ENCODE results near the gene MACROD1.

The MACROD1 gene

DNA sequence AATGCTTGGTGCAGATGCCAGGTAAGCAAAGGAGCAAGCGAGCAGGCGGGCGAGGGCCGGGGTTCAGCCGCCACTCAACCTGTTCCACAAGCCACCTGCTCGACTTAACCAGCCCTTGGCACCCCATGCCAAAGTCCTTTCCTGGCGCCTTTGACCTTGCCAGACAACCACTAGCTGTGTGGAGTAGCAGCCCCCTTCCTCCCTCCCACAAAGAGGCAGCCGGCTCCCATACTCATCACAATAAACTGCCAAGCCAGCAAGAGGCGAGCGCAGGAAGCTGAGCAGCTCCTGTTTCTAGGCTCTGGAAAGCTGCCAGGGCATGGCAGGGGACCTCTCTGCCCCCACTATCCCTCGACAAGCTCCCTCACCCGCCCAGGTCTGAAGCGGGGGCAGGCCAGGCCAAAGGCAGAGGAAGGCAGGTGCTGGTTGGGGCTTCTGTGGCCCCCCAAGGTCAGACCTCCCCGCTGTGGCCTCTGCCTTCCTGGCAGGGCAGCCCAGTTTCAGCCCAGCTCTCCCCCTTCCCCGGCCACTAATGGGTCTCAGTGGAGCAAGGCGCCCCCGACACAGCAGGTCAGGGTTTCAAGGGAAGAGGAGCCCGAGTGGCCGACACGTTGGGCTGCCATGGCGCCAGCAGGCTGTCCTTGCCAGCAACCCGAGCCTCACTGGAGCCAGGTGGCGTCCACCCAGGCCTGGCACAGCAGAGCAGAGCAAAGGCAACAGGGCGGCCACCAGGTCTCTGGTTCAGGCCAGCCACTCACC, 15.3 kb downstream of the MACROD1 start:
- DNase-seq = no peak

DNA sequence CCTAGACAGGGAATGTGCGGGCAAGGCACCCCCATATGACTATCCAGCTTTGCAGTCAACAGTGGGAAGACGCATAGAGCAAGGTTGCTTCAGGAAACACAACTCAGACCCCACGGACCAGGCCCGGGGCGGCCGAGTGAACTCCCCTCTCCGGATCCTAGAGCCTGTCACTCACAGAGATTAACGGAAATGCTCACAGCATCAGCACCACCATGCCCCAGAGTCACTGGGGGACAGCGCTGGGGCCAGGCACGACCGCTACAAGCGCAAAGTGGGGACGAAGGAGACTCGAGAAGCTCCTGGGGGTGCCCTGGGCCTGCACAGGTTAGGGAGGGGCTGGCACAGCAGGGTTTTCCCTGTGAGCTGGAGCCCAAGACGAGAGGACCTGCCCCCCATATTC, 15.9 kb downstream of the MACROD1 start:
- DNase-seq = no peak

DNA sequence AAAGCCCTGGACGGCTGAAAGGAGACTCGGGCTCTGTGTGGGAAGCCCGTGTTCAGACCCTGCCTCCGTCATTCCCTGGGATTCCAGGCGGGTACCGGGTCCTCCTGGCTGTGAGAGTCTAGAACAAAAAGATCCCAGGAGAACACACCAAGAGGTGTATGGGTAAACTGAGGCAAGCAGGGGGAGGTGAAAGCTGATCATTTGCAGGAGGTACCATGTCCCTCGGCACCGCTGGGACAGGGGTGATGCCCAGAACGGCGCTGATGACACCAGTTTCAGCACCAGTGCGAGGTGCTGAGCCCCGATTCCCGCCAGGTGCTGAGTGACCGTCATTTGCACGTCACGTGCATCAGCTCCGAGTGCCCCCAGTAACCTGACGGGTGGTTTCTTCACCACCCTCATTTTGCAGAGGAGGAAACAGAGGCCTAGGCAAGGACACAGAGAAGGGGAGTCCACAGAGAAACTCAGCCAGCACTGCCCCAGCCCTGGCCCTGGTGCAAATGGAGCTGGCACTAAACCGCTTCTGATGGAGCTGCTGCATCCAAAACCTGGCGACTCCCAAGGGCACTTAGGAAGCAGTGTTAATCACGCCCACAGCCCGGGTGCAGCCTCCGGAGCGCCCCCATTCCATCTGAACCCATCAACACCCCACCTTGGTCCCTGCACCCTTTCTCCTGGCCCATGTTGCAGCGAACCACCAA, 16.8 kb downstream of the MACROD1 start:
- DNase-seq = no peak

DNA sequence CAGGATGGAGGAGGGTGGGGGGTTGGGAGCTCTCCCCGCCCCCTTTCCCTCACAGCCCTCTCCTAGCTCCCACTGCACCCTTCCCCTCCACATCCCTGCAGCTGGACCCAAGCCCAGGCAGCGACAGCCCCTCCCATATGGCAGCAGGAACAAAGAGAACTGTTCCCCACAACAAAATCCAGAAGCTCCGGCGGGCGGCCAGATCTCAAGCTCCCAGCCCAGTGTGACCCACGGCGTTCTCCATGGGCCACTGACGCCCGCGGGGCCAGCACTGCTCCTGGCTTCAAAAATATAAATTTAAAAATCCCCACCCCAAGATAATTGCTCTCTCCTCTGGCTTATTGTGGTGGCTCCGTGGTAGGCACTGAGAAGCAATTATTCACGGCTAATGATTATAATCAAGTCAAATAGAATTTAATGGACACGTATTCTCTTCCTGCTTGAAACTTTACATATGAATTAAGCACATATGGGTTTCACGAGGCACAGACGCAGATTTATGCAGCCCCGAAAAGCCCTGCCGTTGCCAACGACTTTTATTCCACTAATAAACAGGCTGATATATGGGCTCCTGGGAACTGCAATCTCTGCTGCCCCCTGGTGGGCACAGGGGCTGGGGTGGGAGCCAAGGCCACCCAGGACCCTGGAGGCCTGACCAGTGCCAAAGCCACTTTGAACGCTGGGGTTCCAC, 17.5 kb downstream of the MACROD1 start:
- peak; percentile 91 for DNase-seq

DNA sequence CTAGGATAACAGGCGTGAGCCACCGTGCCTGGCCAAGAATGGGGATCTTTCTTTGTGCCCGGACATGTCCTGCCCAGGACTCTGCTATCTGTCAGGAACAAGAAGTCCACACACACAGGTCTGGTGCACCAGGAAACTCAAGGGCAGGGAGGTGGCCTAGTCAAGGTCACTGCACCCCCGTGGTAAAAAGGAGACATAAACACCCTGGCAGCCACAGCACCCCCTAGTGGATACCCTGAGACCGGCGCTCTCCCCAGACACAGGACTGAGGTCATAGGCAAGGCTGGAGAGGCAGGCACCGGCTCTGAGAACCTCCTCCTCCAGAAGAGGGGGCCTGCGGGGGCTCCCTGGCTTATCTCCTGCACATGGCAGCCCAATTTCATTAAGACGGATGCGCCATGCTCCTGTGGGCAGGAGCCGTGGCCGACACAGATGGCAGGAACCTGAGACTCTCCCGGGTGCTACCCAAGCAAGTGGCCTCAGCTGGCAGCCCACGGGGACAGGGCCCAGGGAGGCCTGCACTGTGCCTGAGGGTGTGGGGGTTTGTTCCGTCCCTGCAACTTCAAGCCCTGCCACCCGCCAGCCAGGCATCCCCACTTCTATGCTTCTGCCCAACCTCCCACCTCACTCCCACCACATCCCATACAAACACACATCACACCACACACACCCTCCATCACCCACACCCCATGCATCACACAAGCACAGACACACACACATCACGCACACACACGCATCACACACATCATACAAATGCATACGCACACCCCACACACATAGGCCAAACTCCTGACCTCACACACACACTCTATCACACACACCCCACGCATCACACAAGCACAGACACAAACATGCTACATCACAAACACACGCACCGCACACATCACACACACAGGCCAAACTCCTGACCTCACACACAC, 19.6 kb downstream of the MACROD1 start:
- DNase-seq = no peak

DNA sequence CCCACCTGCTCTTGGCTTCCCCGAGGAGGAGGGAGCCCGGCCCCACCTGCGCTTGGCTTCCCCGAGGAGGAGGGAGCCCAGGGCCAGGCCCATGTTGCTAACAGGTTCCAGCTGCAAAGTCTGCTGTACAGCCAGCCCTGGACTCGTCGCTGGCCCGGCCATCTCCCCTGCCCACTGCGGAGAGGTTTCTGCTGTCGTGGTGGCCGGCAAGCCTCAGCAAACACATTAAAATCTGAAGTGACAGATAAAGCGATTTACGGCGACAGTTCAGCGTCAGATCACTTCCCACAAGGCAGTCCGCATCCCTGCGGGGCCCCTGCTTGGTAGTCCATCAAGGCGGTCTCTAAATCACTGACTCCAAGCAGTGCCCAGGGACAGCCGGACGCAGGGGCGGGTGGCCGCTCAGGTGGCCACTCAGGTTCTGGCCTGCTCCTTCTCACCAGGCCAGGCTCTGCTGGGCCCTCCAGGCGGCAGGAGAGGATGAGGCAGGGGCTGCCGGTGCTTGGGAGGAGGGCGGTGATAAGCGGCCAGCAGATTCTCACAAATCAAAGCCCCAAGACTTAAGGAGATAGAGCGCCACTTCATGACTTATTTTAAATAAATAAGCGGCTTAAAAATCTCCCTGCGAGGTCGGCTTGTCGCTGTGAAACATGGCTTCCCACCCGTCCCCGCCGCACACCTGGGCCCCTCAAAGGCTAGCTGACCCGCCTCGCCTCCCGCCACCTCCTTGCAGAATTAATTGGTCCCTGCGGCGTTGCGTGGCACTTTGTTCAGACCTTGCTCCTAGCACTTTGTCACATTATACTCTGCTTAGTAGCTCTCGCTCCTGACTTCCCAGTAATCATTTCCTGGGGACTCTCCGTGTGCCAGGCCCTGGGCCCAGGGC, 21.1 kb downstream of the MACROD1 start:
- no peak for DNase-seq

DNA sequence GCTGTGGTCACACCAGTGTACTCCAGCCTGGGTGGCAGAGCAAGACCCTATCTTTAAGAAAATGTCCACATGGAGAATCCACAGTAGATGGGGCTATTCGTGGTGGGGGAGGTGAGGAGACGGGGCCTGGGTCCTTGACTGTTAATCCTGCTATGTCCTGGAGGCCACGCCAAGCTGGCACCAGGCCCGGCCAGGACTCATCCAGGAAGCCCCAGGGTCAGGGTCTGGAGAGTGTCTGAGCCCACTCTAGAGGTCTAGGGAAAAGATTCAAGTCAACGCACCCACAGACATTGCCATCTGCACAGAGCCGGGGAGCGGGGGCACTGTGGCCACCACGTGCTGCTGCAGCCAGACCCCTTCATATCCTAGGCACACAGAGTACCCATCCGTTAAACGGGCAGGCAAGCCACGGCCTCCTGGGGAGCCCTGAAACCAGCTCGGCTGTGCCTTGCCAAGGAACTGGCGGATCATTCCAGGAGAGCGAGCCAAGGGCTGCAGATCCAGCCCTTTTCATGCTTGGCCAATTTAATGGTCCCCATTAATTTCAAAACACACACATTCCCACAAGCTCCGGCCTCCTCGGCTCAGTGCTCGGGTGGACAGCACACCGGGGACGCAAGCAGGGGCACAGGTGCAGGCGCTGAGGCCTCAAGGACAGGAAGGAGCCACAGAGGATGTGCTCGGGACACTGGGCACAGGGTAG, 24.7 kb downstream of the MACROD1 start:
- DNase-seq = no peak

DNA sequence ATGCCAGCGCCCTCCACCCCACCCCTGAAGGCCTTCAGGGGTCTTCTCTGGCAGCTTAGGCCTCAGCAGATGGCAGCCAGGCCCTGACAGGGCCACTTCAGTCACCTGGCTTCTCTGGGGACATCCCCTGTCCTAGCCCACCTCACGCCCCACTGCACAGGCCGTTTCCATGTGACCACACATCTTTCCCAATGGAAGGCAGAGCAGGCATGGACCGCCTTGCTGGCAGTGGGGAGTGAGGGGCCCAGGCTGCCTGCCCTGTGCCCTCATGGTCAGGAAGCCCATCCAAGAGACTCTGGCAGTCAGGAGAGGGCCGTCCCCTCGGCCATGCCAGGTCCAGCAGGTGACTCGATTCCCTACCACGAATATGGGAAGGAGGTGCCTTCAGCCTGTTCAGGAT, 25.8 kb downstream of the MACROD1 start:
- DNase-seq = no peak

DNA sequence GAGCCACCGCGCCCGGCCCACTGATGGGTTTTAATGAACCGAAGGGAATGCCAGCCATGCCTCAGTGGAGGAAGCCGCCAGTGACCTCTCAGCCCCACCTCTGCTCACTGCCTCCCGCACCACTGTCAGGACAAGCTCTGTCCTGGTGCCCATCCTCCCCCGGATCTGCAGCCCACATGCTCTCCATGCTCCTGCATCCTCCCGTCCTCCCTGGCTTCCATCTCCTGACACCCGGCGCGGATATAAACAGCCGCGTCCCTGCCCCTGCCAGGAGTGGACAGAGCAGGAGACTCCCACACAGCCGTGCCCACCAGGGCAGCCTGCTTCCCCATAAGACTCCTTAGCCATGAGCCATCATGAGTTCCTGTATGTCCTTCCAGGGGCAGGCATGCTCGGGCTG, 26.9 kb downstream of the MACROD1 start:
- DNase-seq = no peak

DNA sequence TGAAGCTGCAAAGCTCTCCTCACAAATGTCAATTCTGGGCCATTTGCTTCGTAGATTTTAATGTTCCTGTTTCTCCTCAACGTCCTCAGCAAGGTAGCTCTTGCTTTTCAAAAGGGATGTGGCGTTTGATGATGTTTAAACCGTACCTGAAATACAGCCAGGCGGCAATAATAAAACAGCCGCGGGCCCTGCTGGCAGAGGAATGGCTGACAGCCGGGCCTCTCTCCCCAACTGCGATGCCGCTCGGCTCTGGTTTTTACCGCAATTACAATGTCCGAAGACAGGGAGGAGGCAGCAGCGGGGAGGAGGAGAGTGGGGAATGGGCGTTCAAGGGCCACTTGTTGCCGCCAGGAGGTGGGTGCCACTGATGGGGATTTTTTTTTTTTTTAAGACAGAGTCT, 27.5 kb downstream of the MACROD1 start:
- no peak for DNase-seq

DNA sequence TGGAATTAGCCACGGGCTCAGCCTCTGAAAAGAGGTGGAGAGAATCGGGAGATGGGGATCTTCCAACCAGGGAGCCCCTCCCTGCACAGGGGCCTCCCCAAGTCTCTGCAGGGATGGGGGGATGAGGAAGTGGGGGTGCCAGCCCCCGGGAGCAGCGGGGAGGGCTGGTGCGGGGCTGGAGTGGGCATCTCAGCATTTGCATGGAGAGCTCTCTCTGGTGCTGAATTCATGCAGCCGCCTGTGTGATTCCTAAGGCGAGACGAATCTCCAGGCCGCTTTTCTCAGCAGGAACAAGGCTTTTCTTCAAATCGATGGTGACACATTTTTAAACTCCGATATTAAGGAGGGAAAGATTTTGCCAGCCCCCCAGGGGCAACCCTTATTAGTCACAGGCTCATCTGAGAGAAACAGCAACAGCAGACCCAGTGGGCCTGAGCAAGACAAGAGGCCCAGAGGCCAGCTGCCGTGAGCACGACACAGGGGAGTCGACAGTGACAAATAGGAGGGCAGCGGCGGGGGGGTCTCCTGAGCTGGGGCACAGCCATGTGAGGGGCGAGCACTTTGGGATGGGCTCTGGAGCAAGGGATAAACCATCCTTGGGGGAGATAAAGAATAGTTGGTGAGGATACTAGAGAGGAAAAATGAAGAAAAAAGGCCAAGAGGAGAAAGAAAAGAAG, 29.0 kb downstream of the MACROD1 start:
- DNase-seq = no peak

DNA sequence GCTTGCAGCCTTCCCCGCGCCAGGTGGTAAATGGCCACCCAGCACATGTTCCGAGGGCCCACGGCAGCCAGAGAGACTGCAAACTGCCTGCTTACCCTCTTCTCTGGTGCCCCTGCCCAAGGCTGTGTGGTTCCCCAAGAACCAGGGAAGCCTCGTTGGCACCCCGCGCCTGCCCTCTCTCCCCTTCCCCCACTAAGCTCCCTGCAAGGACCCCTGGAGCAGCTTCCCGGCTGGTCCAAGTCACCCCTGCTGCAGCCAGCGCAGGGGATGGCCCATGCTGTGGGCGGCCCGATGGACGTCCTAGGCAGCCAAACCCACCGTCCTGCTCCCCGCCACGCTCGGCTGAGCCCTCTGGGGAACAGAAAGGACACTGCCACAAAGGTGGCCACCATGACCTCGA, 30.2 kb downstream of the MACROD1 start:
- no peak for DNase-seq

DNA sequence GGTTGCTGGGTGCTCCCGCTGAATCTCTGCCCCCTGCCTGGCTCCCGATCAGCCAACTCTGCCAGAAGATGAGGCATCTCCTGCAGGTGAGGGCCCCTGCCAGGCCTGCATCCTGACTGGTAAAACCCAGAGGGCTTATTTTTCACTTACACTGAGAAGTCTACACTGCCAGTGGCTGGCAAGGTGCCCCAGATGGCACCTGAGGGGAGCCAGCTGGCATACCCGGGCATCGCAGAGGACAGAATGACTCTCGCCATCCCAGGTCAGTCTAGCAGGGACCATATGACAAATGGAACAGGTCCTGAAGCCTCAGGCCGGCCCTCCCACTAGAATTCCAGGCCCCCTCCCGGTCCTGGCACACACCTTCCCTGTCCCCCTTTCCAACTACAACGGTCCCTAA, 30.9 kb downstream of the MACROD1 start:
- DNase-seq = no peak

DNA sequence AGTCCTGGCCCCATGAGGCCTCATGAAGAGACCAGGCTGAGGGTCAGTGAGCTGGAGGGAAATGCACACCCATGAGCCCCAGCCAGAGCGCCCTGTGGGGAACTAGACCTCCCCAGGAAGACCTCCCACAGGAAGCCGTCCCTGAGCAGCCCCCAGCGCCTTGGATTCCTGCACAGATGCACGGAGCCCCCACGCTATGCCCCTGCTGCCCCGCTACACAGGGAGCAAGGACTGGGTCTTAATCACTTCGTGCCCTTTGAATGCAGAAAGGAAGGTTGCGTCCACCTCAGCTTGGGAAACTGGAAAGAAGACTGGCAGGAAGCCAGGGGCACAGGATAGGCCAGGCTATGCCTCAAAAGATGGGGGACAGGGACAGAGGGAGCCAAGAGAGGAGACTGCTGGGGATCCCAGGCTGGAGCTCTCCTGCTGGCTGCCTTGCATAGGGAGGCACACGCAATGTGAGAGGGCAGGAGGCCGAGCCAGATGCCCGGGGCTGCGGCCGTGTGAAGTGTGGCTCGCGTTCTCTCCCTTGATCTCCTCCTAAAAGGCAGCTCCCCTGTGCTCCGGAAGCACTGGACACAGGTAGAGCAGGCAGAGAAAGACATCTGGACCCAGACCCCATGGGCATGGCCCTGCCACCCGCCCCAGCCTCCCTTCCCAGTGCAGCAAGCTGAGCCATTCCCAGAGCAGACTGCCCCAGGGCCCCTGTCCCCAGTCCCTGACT, 32.8 kb downstream of the MACROD1 start:
- no peak for DNase-seq

DNA sequence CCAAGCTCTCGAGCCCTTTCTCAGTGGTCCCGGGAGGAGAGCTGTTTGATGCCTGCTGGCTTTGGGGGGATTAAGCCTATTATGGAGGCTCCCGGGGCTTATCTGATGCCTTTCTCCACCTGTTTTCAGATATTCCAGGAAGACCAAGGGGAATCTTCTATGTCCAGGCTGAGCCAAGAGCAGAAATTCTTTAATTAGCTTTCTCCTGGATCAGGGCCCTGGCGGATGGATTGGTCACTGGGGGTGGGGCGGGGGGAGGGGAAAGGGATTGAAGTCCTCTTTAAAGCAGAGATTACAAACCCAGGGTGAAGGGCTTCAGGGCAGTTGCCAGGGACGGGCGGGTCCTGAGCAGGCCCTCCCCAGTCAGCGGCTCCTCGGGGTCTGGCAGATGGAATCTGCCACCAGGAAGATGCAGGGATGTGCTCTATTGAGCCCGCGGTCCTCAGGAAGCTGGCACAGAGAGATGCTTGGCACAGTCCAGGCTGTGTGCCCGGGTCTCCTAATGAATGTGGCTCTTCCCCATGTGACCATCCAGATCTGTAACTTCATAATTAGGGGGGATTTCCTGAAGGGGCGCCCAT, 33.6 kb downstream of the MACROD1 start:
- no peak for DNase-seq

DNA sequence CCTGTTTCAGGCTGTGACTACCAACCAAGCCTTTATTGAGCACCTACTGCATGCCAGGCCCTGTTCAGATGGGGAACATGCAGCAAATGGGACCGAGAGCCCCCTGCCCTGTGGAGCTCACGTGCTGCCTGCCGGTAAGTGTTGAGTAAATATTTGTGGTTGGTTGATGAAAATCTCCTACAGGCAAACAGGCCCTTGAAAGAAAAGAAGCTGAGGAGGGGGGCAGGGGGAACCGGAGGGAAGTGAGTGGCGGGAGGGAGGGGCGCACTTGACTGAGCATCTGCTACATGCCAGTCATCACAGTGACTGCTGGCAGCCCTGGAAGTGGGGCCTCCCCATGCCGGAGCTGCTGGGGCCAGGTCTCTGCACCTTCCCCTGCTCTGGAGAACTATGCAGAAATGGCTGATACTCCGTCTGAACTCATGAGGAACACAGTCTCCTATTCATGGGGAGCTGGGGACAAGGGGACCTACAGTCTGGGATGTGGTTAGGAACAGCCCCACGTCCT, 34.2 kb downstream of the MACROD1 start:
- DNase-seq = no peak

DNA sequence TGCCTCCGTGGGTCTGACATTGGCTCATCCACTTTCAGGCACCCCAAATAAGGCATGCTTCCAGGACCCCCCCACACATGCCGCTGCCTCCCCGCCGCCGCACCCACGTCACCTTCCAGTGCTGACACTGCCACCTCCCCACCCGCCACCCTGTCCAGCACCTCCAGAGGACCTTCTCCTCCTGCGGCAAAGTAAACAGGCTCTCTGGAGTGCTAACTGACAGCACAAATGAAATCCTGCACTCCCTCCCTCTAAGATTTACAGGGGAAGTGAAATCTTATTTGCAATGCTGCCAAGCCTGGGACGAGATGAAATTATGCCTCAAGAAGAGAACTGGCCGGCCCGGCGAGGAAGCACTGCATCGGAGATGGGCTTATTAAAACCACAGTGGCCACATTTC, 35.3 kb downstream of the MACROD1 start:
- DNase-seq = no peak

DNA sequence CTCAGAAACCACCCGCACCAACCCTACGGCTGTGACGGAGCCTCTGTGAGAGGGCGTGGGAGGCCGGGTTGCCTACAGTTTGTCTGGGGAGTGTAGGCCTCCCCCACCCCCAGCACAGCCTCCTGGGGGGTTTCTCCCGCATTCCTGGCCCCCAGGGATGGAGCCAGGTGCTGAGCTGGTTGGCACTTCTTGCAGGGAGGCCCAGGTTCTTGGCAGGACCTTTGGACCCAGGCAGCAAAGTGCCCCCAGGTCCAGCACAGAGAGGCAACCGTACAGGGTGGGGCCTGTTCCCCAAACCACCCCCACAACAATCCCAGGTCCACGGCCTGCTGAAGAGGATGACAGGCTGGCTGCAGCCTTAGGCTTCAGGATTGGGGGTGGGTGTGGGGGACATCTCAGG, 36.5 kb downstream of the MACROD1 start:
- no peak for DNase-seq

DNA sequence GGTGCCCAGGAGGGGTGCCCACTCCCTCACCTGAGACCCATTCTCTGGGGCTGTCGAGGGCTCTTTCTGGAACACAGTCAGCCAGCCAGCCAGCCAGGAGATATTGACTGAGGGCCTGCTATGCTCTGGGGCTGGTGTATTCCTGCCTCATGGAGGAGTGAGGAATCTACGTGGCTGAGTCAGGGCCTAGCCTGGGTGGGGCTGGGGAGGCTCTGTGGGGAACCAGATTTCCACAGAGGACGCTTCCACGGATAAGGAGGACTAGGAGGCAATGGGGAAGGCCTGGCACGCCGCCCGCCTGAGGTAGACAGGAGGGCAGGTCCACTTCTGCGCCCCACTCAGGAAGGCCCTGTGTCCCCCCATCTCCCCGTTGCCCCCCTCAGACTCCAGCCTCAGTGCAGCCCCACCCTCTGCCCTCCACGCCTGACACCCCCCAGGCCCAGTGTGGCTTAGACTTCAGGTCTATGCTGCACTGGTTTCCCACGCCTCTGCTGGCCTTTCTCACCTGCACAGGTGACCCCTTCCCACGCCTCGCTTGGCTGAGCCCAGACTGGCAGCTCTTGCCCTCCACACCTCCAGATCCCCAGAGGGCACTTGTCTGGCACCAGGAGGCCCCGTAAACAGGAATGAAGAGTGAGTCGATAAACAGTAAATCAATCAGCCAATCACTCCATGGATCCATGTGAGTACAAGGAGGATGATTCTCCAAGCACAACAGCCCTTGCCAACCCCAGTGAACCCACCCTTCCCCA, 37.5 kb downstream of the MACROD1 start:
- no peak for DNase-seq
